Keratinocyte (primary cell): ENCODE measurements around the gene BIK. TPM values are rescaled to one million over a fixed set of nuclear protein-coding genes. Genes with fewer than 3 reads are reported as not detected.
A peak's percentile ranks its signal among the peaks of the same experiment; 100 is the strongest.

Experiments used
- DNase-seq: peaks from one replicate; pipeline ENCODE4 v3.0.0-alpha.2; 2011; ENCODE audit warnings: low read depth, missing footprints, low spot score
- FAIRE-seq: peaks from 2 replicates; lab custom pipeline; 2011; peaks lifted over from hg19 to GRCh38; lab: Jason Lieb, UNC
- H2AFZ ChIP-seq: 2 replicates; pipeline ENCODE4 v1.6.0; 2012; ENCODE audit warnings: low read length, control low read depth, inconsistent platforms; ENCODE audit not compliant: control insufficient read depth
- H3K27ac ChIP-seq: 2 replicates; pipeline ENCODE4 v1.5.1; 2011; ENCODE audit warnings: low read length; ENCODE audit not compliant: control insufficient read depth, insufficient read depth
- H3K27me3 ChIP-seq: 3 replicates; pipeline ENCODE4 v1.6.0; 2011; ENCODE audit warnings: low read length; ENCODE audit not compliant: control insufficient read depth, insufficient read depth; ENCODE audit errors: extremely low read depth
- H3K36me3 ChIP-seq, 2 experiments: 2 replicates in 1 of 2; 3 replicates in 1 of 2; pipeline ENCODE4 v1.5.1; 2011; ENCODE audit warnings: low read length in 2 of 2, mild to moderate bottlenecking in 1 of 2; ENCODE audit not compliant: control insufficient read depth in 2 of 2, insufficient read depth in 2 of 2; ENCODE audit errors: extremely low read depth in 1 of 2
- H3K4me1 ChIP-seq: 3 replicates; pipeline ENCODE4 v1.5.1; 2011; ENCODE audit warnings: low read length; ENCODE audit not compliant: control insufficient read depth, insufficient read depth; ENCODE audit errors: extremely low read depth
- H3K4me2 ChIP-seq: 3 replicates; pipeline ENCODE4 v1.6.0; 2011; ENCODE audit warnings: low read depth, low read length; ENCODE audit not compliant: control insufficient read depth, insufficient read depth; ENCODE audit errors: extremely low read depth
- H3K4me3 ChIP-seq, 3 experiments: fragments of 200-600 bp in 1 of 3; sonication (generic) in 1 of 3; 2 replicates in 2 of 3; 3 replicates in 1 of 3; pipeline ENCODE4 v1.5.1; 2011 to 2016; ENCODE audit warnings: low read length in 3 of 3, mild to moderate bottlenecking in 3 of 3, control low read depth in 2 of 3, inconsistent platforms in 1 of 3, low read depth in 1 of 3, mixed read lengths in 1 of 3, mixed run types in 1 of 3, moderate library complexity in 1 of 3; ENCODE audit not compliant: control insufficient read depth in 2 of 3, insufficient read depth in 2 of 3; ENCODE audit errors: extremely low read depth in 1 of 3
- H3K79me2 ChIP-seq: 2 replicates; pipeline ENCODE4 v1.6.0; 2012; ENCODE audit warnings: low read length; ENCODE audit not compliant: control insufficient read depth, insufficient read depth
- H3K9ac ChIP-seq: 3 replicates; pipeline ENCODE4 v1.6.0; 2011; ENCODE audit warnings: low read length; ENCODE audit not compliant: control insufficient read depth, insufficient read depth; ENCODE audit errors: extremely low read depth
- H3K9me1 ChIP-seq: 3 replicates; pipeline ENCODE4 v1.6.0; 2011; ENCODE audit warnings: low read length; ENCODE audit not compliant: control insufficient read depth, insufficient read depth; ENCODE audit errors: extremely low read depth
- H3K9me3 ChIP-seq: 2 replicates; pipeline ENCODE4 v1.5.1; 2012; ENCODE audit warnings: low read depth, low read length; ENCODE audit not compliant: control insufficient read depth
- H4K20me1 ChIP-seq: 3 replicates; pipeline ENCODE4 v1.6.0; 2011; ENCODE audit warnings: low read length; ENCODE audit not compliant: control insufficient read depth, insufficient read depth; ENCODE audit errors: extremely low read depth
- EZH2 ChIP-seq: IDR thresholded peaks from one replicate; pipeline ENCODE4 v1.6.1; 2012; ENCODE audit warnings: inconsistent platforms, mild to moderate bottlenecking, low read length, moderate library complexity
- dilution Hi-C: fragments of 300-500 bp; cut with MboI; formaldehyde crosslinking; loops from one replicate; pipeline ENCODE4 v1.7.0; 2020; ENCODE audit warnings: low sequenced_read_pairs; ENCODE audit not compliant: extremely low pct_ligation_motif_present
- polyA plus RNA-seq, 5 experiments: library from polyadenylated mRNA; depleted of rRNA in 3 of 5; stranded (reverse) in 3 of 5; stranded (forward) in 1 of 5; unstranded in 1 of 5; fragments of >200 nt; gene quantifications; 1 replicate in 1 of 5; 2 replicates in 3 of 5; 3 replicates in 1 of 5; pipeline versions ENCODE4 v1.2.1 to v1.2.3, GENCODE V29; 2011 to 2012; ENCODE audit warnings: missing spikeins in 2 of 5, low read depth in 1 of 5, low replicate concordance in 1 of 5
- TF ChIP-seq, protein P1 (sequence below), 3 experiments: IDR thresholded peaks in 1 of 3; conservative IDR thresholded peaks in 1 of 3; optimal IDR thresholded peaks in 1 of 3; 2 replicates in 2 of 3; 3 replicates in 1 of 3; pipeline versions ENCODE3 to v1.5.1; 2011; ENCODE audit warnings: low read length in 3 of 3, mild to moderate bottlenecking in 3 of 3, moderate library complexity in 2 of 3, control low read depth in 1 of 3, inconsistent platforms in 1 of 3; ENCODE audit not compliant: insufficient read depth in 2 of 3; ENCODE audit errors: extremely low read depth in 1 of 3

Gene BIK
- polyA plus RNA-seq, 1 donor (not counting 4 experiments of a cell fraction or from before 2014, with no cell fraction given): 4.4 TPM

DNA sequence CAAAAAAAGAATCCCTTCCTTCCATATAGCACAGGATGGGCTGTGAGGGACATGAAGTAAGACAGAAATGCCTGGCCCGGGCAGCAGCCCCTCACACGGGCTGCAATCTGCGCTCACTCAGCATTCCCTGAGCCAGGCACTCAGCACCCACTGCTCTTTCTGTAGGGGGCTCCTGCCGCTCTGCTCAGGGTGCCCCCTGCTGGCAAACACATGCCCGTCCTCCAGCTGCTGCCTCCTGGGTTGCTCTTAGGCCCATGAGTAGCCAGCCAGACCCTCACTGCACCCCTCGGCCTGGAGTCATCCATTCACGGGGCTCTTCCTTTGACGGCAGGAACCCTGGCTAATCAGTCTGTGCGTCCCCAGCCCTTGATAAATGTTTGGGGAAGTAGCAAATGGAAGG lies 25.7 kb downstream of the BIK start:
- H2AFZ ChIP-seq: no peak overlapping the region
- FAIRE-seq (no peak), DNase-seq (no peak)
- H3K9ac ChIP-seq: no peak overlapping the region
- no peaks in the 10 kb centered on the region for H3K9me1 ChIP-seq
- no peaks in the 10 kb centered on the region for H4K20me1 ChIP-seq
- no peak overlapping the region for H3K27ac ChIP-seq
- peaks cover 38 to 51% of the 10 kb centered on the region in 2 experiments for H3K36me3 ChIP-seq
- dilution Hi-C loops: no loop called here
- no peaks in the 10 kb centered on the region for H3K9me3 ChIP-seq
- TF ChIP-seq, protein P1, sequence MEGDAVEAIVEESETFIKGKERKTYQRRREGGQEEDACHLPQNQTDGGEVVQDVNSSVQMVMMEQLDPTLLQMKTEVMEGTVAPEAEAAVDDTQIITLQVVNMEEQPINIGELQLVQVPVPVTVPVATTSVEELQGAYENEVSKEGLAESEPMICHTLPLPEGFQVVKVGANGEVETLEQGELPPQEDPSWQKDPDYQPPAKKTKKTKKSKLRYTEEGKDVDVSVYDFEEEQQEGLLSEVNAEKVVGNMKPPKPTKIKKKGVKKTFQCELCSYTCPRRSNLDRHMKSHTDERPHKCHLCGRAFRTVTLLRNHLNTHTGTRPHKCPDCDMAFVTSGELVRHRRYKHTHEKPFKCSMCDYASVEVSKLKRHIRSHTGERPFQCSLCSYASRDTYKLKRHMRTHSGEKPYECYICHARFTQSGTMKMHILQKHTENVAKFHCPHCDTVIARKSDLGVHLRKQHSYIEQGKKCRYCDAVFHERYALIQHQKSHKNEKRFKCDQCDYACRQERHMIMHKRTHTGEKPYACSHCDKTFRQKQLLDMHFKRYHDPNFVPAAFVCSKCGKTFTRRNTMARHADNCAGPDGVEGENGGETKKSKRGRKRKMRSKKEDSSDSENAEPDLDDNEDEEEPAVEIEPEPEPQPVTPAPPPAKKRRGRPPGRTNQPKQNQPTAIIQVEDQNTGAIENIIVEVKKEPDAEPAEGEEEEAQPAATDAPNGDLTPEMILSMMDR (optimal IDR thresholded peaks at IDR 0.05 in 1 of 3, IDR thresholded peaks at IDR 0.05 in 1 of 3, conservative IDR thresholded peaks at IDR 0.05 in 1 of 3; ENCODE audit: extremely low read depth in 1 of 3, insufficient read depth in 2 of 3, low read length in 3 of 3): peak; percentile 60 to 81 (median 71)
- TF ChIP-seq EZH2: no peak
- no peaks in the 10 kb centered on the region for H3K4me1 ChIP-seq
- H3K4me2 ChIP-seq: no peak overlapping the region
- H3K4me3 ChIP-seq: no peak overlapping the region
- H3K79me2 ChIP-seq: peaks cover 13% of the 10 kb centered on the region
- H3K27me3 ChIP-seq: no peaks in the 10 kb centered on the region

DNA sequence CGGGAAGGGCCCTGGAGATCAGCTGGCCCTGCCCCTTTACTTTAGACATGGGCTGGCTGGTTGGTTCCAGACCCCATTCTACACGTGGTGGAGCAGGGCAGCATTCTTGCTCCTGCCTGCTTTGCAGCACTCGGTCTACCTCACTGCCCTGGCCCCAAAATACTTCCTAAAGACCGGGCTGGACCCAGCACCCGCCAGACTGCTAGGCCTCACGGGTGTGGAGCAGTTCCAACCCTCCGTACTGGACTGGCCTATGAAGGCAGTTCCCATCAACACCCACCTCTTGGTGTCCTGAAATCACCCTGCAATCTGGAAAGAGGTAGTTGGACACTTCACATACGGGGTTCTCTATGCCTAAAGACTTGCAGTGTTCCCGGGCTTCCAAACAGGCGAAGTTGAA lies 26.3 kb downstream of the BIK start:
- Histone ChIP-seq H3K36me3 (peaks cover 33 to 47% of the 10 kb centered on the region in 2 experiments), H3K4me1 (peaks cover 1% of the 10 kb centered on the region), H3K9me1 (no peaks in the 10 kb centered on the region), H3K27ac (no peak overlapping the region), H2AFZ (no peak overlapping the region), H3K4me2 (no peak overlapping the region), H4K20me1 (no peaks in the 10 kb centered on the region), H3K9me3 (no peaks in the 10 kb centered on the region), H3K27me3 (no peaks in the 10 kb centered on the region), H3K79me2 (peaks cover 17% of the 10 kb centered on the region), H3K4me3 (no peak overlapping the region), H3K9ac (no peak overlapping the region)
- DNase-seq: no peak
- dilution Hi-C loops: no loop called here
- FAIRE-seq: no peak
- TF ChIP-seq, protein P1 (optimal IDR thresholded peaks at IDR 0.05 in 1 of 3, IDR thresholded peaks at IDR 0.05 in 1 of 3, conservative IDR thresholded peaks at IDR 0.05 in 1 of 3; ENCODE audit: extremely low read depth in 1 of 3, insufficient read depth in 2 of 3, low read length in 3 of 3): no peak
- no peak for TF ChIP-seq EZH2
